ENCODE measurements around the gene EXOSC5. TPM values are rescaled to one million over a fixed set of nuclear protein-coding genes. Genes with fewer than 3 reads are reported as not detected.

The EXOSC5 gene
- total and polyA plus RNA-seq, 2 of the 13 experiments (the other 11 are each of a cell fraction or from before 2014, with no cell fraction given), result 24.1 to 26.5 TPM

DNA sequence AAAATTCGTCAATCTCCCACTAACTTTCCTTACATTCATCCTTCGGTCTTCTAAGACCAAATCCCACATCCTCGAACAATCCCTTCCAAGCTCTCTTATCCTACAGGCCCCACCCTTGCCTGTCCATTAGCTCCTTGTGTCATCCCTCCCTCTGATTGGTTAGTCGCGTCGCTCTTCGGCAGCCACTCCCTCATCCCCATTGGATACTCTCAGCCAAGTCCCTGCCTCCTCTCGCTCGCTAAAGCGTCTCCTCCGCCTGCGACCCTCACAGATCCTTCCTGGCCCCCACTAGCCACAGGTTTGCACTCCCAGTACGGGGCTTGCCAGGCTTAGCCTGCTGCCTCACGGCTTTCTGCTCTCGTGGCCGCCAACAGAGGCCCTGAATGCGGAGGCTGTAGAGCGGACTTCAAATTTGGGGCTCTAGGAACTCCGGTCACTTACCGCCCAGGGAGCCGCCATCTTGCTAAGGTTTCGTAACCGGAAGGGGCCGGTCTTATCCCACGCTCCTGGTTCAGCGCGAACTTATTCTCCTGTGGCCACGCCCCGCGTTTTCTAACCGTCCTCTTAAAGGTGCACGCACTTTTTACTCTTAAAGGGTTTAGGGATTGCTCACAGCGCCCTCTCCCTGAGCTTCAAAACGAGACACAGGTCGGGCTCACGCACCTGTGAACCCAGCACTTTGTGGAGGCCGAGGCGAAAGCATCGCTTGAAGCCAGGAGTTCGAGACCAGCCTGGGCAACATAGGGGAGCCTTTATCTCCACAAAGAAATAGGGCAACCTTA is 42.5 kb upstream of the EXOSC5 start, which contains the start of gene DMAC2 (continued):
- TF ChIP-seq, protein P1, sequence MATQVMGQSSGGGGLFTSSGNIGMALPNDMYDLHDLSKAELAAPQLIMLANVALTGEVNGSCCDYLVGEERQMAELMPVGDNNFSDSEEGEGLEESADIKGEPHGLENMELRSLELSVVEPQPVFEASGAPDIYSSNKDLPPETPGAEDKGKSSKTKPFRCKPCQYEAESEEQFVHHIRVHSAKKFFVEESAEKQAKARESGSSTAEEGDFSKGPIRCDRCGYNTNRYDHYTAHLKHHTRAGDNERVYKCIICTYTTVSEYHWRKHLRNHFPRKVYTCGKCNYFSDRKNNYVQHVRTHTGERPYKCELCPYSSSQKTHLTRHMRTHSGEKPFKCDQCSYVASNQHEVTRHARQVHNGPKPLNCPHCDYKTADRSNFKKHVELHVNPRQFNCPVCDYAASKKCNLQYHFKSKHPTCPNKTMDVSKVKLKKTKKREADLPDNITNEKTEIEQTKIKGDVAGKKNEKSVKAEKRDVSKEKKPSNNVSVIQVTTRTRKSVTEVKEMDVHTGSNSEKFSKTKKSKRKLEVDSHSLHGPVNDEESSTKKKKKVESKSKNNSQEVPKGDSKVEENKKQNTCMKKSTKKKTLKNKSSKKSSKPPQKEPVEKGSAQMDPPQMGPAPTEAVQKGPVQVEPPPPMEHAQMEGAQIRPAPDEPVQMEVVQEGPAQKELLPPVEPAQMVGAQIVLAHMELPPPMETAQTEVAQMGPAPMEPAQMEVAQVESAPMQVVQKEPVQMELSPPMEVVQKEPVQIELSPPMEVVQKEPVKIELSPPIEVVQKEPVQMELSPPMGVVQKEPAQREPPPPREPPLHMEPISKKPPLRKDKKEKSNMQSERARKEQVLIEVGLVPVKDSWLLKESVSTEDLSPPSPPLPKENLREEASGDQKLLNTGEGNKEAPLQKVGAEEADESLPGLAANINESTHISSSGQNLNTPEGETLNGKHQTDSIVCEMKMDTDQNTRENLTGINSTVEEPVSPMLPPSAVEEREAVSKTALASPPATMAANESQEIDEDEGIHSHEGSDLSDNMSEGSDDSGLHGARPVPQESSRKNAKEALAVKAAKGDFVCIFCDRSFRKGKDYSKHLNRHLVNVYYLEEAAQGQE (IDR thresholded peaks at IDR 0.05; ENCODE audit: borderline replicate concordance in 1 of 2, low read depth in 1 of 2, low read length in 2 of 2), result no peak
- TF ChIP-seq MZF1 (CRISPR knock-in tag; IDR thresholded peaks at IDR 0.05; ENCODE audit: borderline replicate concordance) (no peak), ZNF557 (CRISPR knock-in tag; IDR thresholded peaks at IDR 0.05) (no peak), PRMT3 (CRISPR knock-in tag; IDR thresholded peaks at IDR 0.05; ENCODE audit: borderline replicate concordance, low read depth) (no peak), MXD4 (CRISPR knock-in tag; IDR thresholded peaks at IDR 0.05) (peak; percentile 76; the same call in 1 of the 2 replicates), RCOR2 (CRISPR knock-in tag; IDR thresholded peaks at IDR 0.05) (peak; percentile 53), ZBTB3 (CRISPR knock-in tag; IDR thresholded peaks at IDR 0.05; ENCODE audit: borderline replicate concordance, low read depth) (0 out of 2 replicates have a peak, but pooled peaks have one; percentile 86), ZFP90 (CRISPR knock-in tag; IDR thresholded peaks at IDR 0.05; ENCODE audit: borderline replicate concordance) (no peak), ZNF124 (CRISPR knock-in tag; IDR thresholded peaks at IDR 0.05) (0 out of 2 replicates have a peak, but pooled peaks have one; percentile 25), ZNF670 (CRISPR knock-in tag; IDR thresholded peaks at IDR 0.05; ENCODE audit: borderline replicate concordance) (no peak), PREB (CRISPR knock-in tag; IDR thresholded peaks at IDR 0.05) (no peak), ZNF530 (CRISPR knock-in tag; IDR thresholded peaks at IDR 0.05; ENCODE audit: low read depth) (no peak), CSRNP1 (CRISPR knock-in tag; IDR thresholded peaks at IDR 0.05) (0 out of 2 replicates have a peak, but pooled peaks have one; percentile 12), MEIS2 (CRISPR knock-in tag; IDR thresholded peaks at IDR 0.05) (no peak), ZNF678 (CRISPR knock-in tag; IDR thresholded peaks at IDR 0.05) (peak; percentile 50; the same call in 1 of the 2 replicates), ZNF629 (CRISPR knock-in tag; conservative IDR thresholded peaks at IDR 0.05) (no peak), ZBTB42 (CRISPR knock-in tag; IDR thresholded peaks at IDR 0.05) (0 out of 2 replicates have a peak, but pooled peaks have one; percentile 57)
